Endodermal cell (in vitro differentiated cells): ENCODE data around the gene ADRA2B. TPM values are rescaled to one million over a fixed set of nuclear protein-coding genes. Genes with fewer than 3 reads are reported as not detected.
"Not testable (repeated sequence)": the region's sequence is repeated elsewhere in the genome, so short reads cannot be mapped to it uniquely, and the experiment has no call there.

Experiments used
- DNase-seq: peaks from one replicate; pipeline ENCODE4 v3.0.0-alpha.2; 2017
- H3K27ac ChIP-seq: 2 replicates; pipeline ENCODE4 v1.5.1; 2013; ENCODE audit warnings: mild to moderate bottlenecking, low read depth, low read length, moderate library complexity
- H3K27me3 ChIP-seq: 2 replicates; pipeline ENCODE4 v1.6.1; 2013; ENCODE audit warnings: mild to moderate bottlenecking, low read length, moderate library complexity; ENCODE audit not compliant: insufficient read depth, control insufficient read depth, poor library complexity, severe bottlenecking
- H3K36me3 ChIP-seq: 2 replicates; pipeline ENCODE4 v1.7.0; 2013; ENCODE audit warnings: mild to moderate bottlenecking, low read length, moderate library complexity; ENCODE audit not compliant: control insufficient read depth, insufficient read depth
- H3K4me1 ChIP-seq: one replicate; pipeline ENCODE4 v1.7.0; 2013; ENCODE audit warnings: low read length; ENCODE audit not compliant: control insufficient read depth, insufficient read depth
- H3K4me3 ChIP-seq: 2 replicates; pipeline ENCODE4 v1.5.1; 2013; ENCODE audit warnings: mild to moderate bottlenecking, low read length, moderate library complexity
- H3K9ac ChIP-seq: 2 replicates; pipeline ENCODE4 v1.6.1; 2013; ENCODE audit warnings: mild to moderate bottlenecking, low read length, moderate library complexity; ENCODE audit not compliant: poor library complexity, severe bottlenecking; ENCODE audit errors: extremely low read depth
- H3K9me3 ChIP-seq: 2 replicates; pipeline ENCODE4 v1.6.1; 2013; ENCODE audit warnings: mild to moderate bottlenecking, low read length, moderate library complexity; ENCODE audit not compliant: control insufficient read depth
- H3K27ac Mint-ChIP-seq: 2 replicates; pipeline ENCODE4 v1.8.0; 2020; ENCODE audit warnings: mixed read lengths
- H3K27me3 Mint-ChIP-seq: 2 replicates; pipeline ENCODE4 v1.8.0; 2021; ENCODE audit warnings: mild to moderate bottlenecking, mixed read lengths; ENCODE audit not compliant: insufficient read depth
- H3K36me3 Mint-ChIP-seq: 2 replicates; pipeline ENCODE4 v1.8.0; 2020; ENCODE audit warnings: low read depth, mixed read lengths
- H3K4me1 Mint-ChIP-seq: 2 replicates; pipeline ENCODE4 v1.8.0; 2020; ENCODE audit warnings: mixed read lengths
- H3K4me3 Mint-ChIP-seq: 2 replicates; pipeline ENCODE4 v1.8.0; 2020; ENCODE audit warnings: mild to moderate bottlenecking, moderate library complexity, mixed read lengths
- H3K9me3 Mint-ChIP-seq: 2 replicates; pipeline ENCODE4 v1.8.0; 2020; ENCODE audit warnings: mild to moderate bottlenecking, mixed read lengths
- CTCF ChIP-seq: fragments of 200-600 bp; sonication (generic); conservative IDR thresholded peaks from 2 replicates; pipeline ENCODE4 v1.5.0; 2021; ENCODE audit warnings: antibody characterized with exemption, mild to moderate bottlenecking
- WGBS, 2 experiments: methylation state at CpG; one replicate each; pipeline versions ENCODE4 v1.1.5 to v1.1.7; 2013; ENCODE audit warnings: missing lambda C conversion rate in 2 of 2, mixed read lengths in 1 of 2; ENCODE audit not compliant: insufficient coverage in 1 of 2, insufficient read length in 1 of 2; 5-methylcytosine and 5-hydroxymethylcytosine counted together
- total RNA-seq, 2 donors: library from RNA; stranded (reverse); fragmentation: NEBNext Ultra II Directional in 1 of 2; extraction: Animal tissue kit (Norgen Biotek cat#: 25700) in 1 of 2; gene quantifications; 2 replicates in 1 of 2; 3 replicates in 1 of 2; pipeline ENCODE4 v1.2.1, GENCODE V29; 2021

Gene ADRA2B
- total RNA-seq, 2 donors from 2014 or later: 2.4 to 3.8 TPM

- no peak overlapping the region for H3K4me3 ChIP-seq
- no peaks in the 10 kb centered on the region for H3K9me3 ChIP-seq
- 87% methylated on average over 20 to 23 of the region's 23 CpGs for WGBS, 2 experiments
- H3K4me1 ChIP-seq: no peaks in the 10 kb centered on the region
- no peak overlapping the region for H3K27ac ChIP-seq
- peaks cover 30% of the 10 kb centered on the region for H3K27me3 ChIP-seq
- H3K9ac ChIP-seq: no peak overlapping the region
- peak overlapping the region; percentile 61 for H3K4me3 Mint-ChIP-seq
- DNase-seq: peak; percentile 89
- peak; percentile 69 for TF ChIP-seq CTCF
- no peaks in the 10 kb centered on the region for H3K9me3 Mint-ChIP-seq
- no peaks in the 10 kb centered on the region for H3K36me3 ChIP-seq
- peaks cover 27% of the 10 kb centered on the region for H3K27me3 Mint-ChIP-seq
- H3K36me3 Mint-ChIP-seq: no peaks in the 10 kb centered on the region
- H3K27ac Mint-ChIP-seq: no peak overlapping the region
- H3K4me1 Mint-ChIP-seq: peaks cover 10% of the 10 kb centered on the region
These were observed 27.6 kb upstream of the ADRA2B start for GRCh38 chr2:96143848-96144480.

GRCh38 chr2:96143231-96143847 lies 27.0 kb upstream of the ADRA2B start:
- Histone ChIP-seq H3K36me3 (no peaks in the 10 kb centered on the region), H3K27me3 (peaks cover 30% of the 10 kb centered on the region), H3K9ac (no peak overlapping the region), H3K9me3 (no peaks in the 10 kb centered on the region), H3K4me1 (no peaks in the 10 kb centered on the region), H3K27ac (no peak overlapping the region), H3K4me3 (no peak overlapping the region)
- no peaks in the 10 kb centered on the region for H3K9me3 Mint-ChIP-seq
- H3K4me1 Mint-ChIP-seq: peaks cover 9% of the 10 kb centered on the region
- H3K27ac Mint-ChIP-seq: no peak overlapping the region
- no peak overlapping the region for H3K4me3 Mint-ChIP-seq
- H3K27me3 Mint-ChIP-seq: peaks cover 25% of the 10 kb centered on the region
- no peak for DNase-seq
- WGBS, 2 experiments: 91 to 94% methylated on average over 6 to 10 of the region's 10 CpGs
- H3K36me3 Mint-ChIP-seq: no peaks in the 10 kb centered on the region
- TF ChIP-seq CTCF: no peak

- Histone ChIP-seq H3K4me3 (no peak overlapping the region), H3K27me3 (peaks cover 30% of the 10 kb centered on the region), H3K9me3 (no peaks in the 10 kb centered on the region), H3K4me1 (no peaks in the 10 kb centered on the region), H3K36me3 (no peaks in the 10 kb centered on the region), H3K9ac (no peak overlapping the region), H3K27ac (no peak overlapping the region)
- 90 to 95% methylated on average over 13 to 26 of the region's 26 CpGs for WGBS, 2 experiments
- Mint-ChIP-seq H3K27me3 (peaks cover 25% of the 10 kb centered on the region), H3K27ac (no peak overlapping the region), H3K36me3 (no peaks in the 10 kb centered on the region), H3K4me1 (peaks cover 7% of the 10 kb centered on the region), H3K9me3 (no peaks in the 10 kb centered on the region), H3K4me3 (no peak overlapping the region)
- DNase-seq: peak; percentile 74
- TF ChIP-seq CTCF: no peak
These were observed 26.1 kb upstream of the ADRA2B start for GRCh38 chr2:96142217-96143113.

GRCh38 chr2:96141624-96141967 lies 25.2 kb upstream of the ADRA2B start:
- not testable (repeated sequence) for H3K27ac Mint-ChIP-seq, H3K36me3 Mint-ChIP-seq, H3K36me3 ChIP-seq, H3K27ac ChIP-seq, H3K9me3 Mint-ChIP-seq, H3K4me3 ChIP-seq, H3K4me1 ChIP-seq, H3K4me3 Mint-ChIP-seq, H3K9ac ChIP-seq, H3K9me3 ChIP-seq, H3K4me1 Mint-ChIP-seq, DNase-seq
- 96% methylated on average over 5 of the region's 5 CpGs; no CpG with 5 or more reads in 1 of the 2 experiments for WGBS, 2 experiments
- H3K27me3 Mint-ChIP-seq: peaks cover 24% of the 10 kb centered on the region
- peaks cover 28% of the 10 kb centered on the region for H3K27me3 ChIP-seq
